Gastrocnemius medialis (tissue), 4 donors: ENCODE results near the gene PTK7. TPM values are rescaled to one million over a fixed set of nuclear protein-coding genes. Genes with fewer than 3 reads are reported as not detected.

Source experiments
- ATAC-seq, 2 donors: fragments of 150-250 bp; one replicate each; pipeline ENCODE4 v1.9.1; 2016
- DNase-seq, 2 donors: peaks; one replicate each; pipeline ENCODE4 v3.0.0-alpha.2; 2019
- H3K27ac ChIP-seq, 4 donors: fragments of 200-600 bp; sonication (generic); 1 replicate in 1 of 4; 2 replicates in 3 of 4; pipeline ENCODE4 v1.5.1; 2016 to 2018; ENCODE audit warnings: mild to moderate bottlenecking in 2 of 4, moderate library complexity in 1 of 4
- H3K27me3 ChIP-seq, 3 donors: fragments of 200-600 bp; sonication (generic) in 2 of 3; 1 replicate in 1 of 3; 2 replicates in 2 of 3; pipeline versions ENCODE4 v1.5.1 to v1.6.0; 2016 to 2019; ENCODE audit warnings: mild to moderate bottlenecking in 1 of 3, moderate library complexity in 1 of 3
- H3K36me3 ChIP-seq, 2 donors: fragments of 200-600 bp; sonication (generic) in 1 of 2; one replicate each; pipeline ENCODE4 v1.5.1; 2017 to 2018
- H3K4me1 ChIP-seq, 2 donors: fragments of 200-600 bp; sonication (generic) in 1 of 2; one replicate each; pipeline ENCODE4 v1.5.1; 2016 to 2017; ENCODE audit warnings: mild to moderate bottlenecking in 2 of 2
- H3K4me3 ChIP-seq, 4 donors: fragments of 200-600 bp; sonication (generic) in 3 of 4; 1 replicate in 1 of 4; 2 replicates in 3 of 4; pipeline ENCODE4 v1.5.1; 2016 to 2019; ENCODE audit warnings: mild to moderate bottlenecking in 2 of 4
- H3K9me3 ChIP-seq, 3 donors: fragments of 200-600 bp; sonication (generic) in 2 of 3; 1 replicate in 1 of 3; 2 replicates in 2 of 3; pipeline ENCODE4 v1.5.1; 2016 to 2019
- CTCF ChIP-seq, 5 experiments: fragments of 450-650 bp in 3 of 5; fragments of 200-600 bp in 2 of 5; sonication (generic) in 2 of 5; IDR thresholded peaks in 4 of 5; conservative IDR thresholded peaks in 1 of 5; 1 replicate in 4 of 5; 2 replicates in 1 of 5; pipeline ENCODE4 v1.5.1; 2016 to 2019; ENCODE audit warnings: antibody characterized with exemption in 5 of 5, mild to moderate bottlenecking in 3 of 5, moderate library complexity in 3 of 5
- POLR2A ChIP-seq, 2 donors: fragments of 450-650 bp; IDR thresholded peaks; one replicate each; pipeline ENCODE4 v1.6.1; 2017; ENCODE audit warnings: antibody characterized with exemption in 2 of 2, mild to moderate bottlenecking in 2 of 2, moderate library complexity in 2 of 2
- in situ Hi-C, 4 donors: fragments of 200-750 bp; cut with MboI; loops; one replicate each; pipeline versions ENCODE4 v1.15.0 to v1.8.0; 2017; ENCODE audit warnings: low sequenced_read_pairs in 4 of 4
- intact Hi-C: fragments of 100-400 bp; cut with DNase I; formaldehyde crosslinking; loops from one replicate; pipeline ENCODE4 v1.15.1; 2023; ENCODE audit warnings: low total_unique reads
- total RNA-seq, 4 donors: library from RNA; depleted of rRNA; stranded (reverse); fragments of >200 nt; gene quantifications; one replicate each; pipeline versions ENCODE4 v1.1.0 to v1.2.3, GENCODE V29; 2016

Gene PTK7
- total RNA-seq, 4 donors from 2014 or later = 0.15 to 0.64 (median 0.24) TPM

GRCh38 chr6:43193929-43194328 lies 117.8 kb downstream of the PTK7 start:
- Histone ChIP-seq H3K36me3 (peaks cover 0 to 75% of the 10 kb centered on the region in 2 donors), H3K27ac (no peak overlapping the region), H3K4me3 (no peak overlapping the region), H3K4me1 (no peaks in the 10 kb centered on the region), H3K9me3 (no peaks in the 10 kb centered on the region), H3K27me3 (no peaks in the 10 kb centered on the region)
- no peak for DNase-seq
- in situ Hi-C loops = no loop called here
- intact Hi-C loops = no loop called here
- no peak for TF ChIP-seq CTCF (IDR thresholded peaks at IDR 0.05 in 4 of 5, conservative IDR thresholded peaks at IDR 0.05 in 1 of 5)
- TF ChIP-seq POLR2A (IDR thresholded peaks at IDR 0.05) = no peak
- ATAC-seq = no peak

- ATAC-seq (no peak), DNase-seq (no peak)
- intact Hi-C loops (no loop called here), in situ Hi-C loops (no loop called here)
- H3K4me3 ChIP-seq = no peak overlapping the region
- no peak overlapping the region for H3K27ac ChIP-seq
- no peaks in the 10 kb centered on the region for H3K27me3 ChIP-seq
- no peak for TF ChIP-seq CTCF (IDR thresholded peaks at IDR 0.05 in 4 of 5, conservative IDR thresholded peaks at IDR 0.05 in 1 of 5)
- no peaks in the 10 kb centered on the region for H3K4me1 ChIP-seq
- H3K9me3 ChIP-seq = no peaks in the 10 kb centered on the region
- H3K36me3 ChIP-seq = peaks cover 0 to 71% of the 10 kb centered on the region in 2 donors
Measured at GRCh38 chr6:43196337-43196736, 120.2 kb downstream of the PTK7 start.

- TF ChIP-seq POLR2A (IDR thresholded peaks at IDR 0.05) (no peak), CTCF (IDR thresholded peaks at IDR 0.05 in 4 of 5, conservative IDR thresholded peaks at IDR 0.05 in 1 of 5) (no peak)
- no peak for ATAC-seq
- in situ Hi-C loops = no loop called here
- Histone ChIP-seq H3K4me3 (no peak overlapping the region), H3K27me3 (no peaks in the 10 kb centered on the region), H3K36me3 (peaks cover 0 to 62% of the 10 kb centered on the region in 2 donors), H3K4me1 (no peaks in the 10 kb centered on the region), H3K27ac (no peak overlapping the region), H3K9me3 (no peaks in the 10 kb centered on the region)
- intact Hi-C loops = no loop called here
- no peak for DNase-seq
Measured at GRCh38 chr6:43199912-43200311, 123.8 kb downstream of the PTK7 start.

DNA sequence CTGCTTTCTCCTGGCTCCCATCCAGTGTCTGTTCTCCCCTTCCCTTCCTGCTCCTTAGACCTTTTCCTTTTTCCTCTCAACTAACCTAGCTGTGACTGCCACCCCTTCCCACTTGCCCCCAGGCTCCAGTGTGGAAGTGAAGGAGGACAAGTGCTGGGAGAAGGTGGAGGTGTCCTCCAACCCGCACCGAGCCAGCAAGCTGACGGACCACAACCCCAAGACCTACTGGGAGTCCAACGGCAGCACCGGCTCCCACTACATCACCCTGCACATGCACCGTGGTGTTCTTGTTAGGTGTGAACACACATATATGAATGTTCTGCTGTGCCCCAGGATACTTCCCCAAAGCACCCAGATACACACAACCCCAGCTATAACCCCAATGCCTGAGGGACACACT lies 124.4 kb downstream of the PTK7 start:
- Histone ChIP-seq H3K27me3 (no peaks in the 10 kb centered on the region), H3K9me3 (no peaks in the 10 kb centered on the region), H3K4me3 (no peak overlapping the region), H3K4me1 (no peaks in the 10 kb centered on the region), H3K36me3 (peaks cover 0 to 61% of the 10 kb centered on the region in 2 donors), H3K27ac (no peak overlapping the region)
- ATAC-seq (no peak), DNase-seq (no peak)
- in situ Hi-C loops = no loop called here
- TF ChIP-seq POLR2A (IDR thresholded peaks at IDR 0.05) (no peak), CTCF (IDR thresholded peaks at IDR 0.05 in 4 of 5, conservative IDR thresholded peaks at IDR 0.05 in 1 of 5) (no peak)
- intact Hi-C loops = no loop called here

DNA sequence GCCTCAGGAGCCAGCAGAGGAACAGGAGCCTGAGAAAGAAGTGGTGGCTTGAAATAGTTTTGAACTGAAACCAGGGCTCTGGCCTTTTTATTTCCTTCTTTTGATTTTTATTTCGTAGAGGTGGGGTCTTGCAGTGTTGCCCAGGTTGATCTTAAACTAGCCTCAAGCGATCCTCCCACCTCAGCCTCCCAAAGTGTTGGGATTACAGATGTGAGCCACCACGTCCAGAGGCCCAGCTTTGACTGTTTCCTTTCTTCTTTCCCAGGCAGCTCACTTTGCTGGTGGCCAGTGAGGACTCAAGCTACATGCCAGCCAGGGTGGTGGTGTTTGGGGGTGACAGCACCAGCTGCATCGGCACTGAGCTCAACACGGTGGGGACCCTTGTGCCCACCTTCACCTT lies 126.3 kb downstream of the PTK7 start:
- ATAC-seq (no peak), DNase-seq (no peak)
- H3K4me3 ChIP-seq = no peak overlapping the region
- peaks cover 0 to 48% of the 10 kb centered on the region in 2 donors for H3K36me3 ChIP-seq
- no peaks in the 10 kb centered on the region for H3K4me1 ChIP-seq
- TF ChIP-seq CTCF (IDR thresholded peaks at IDR 0.05 in 4 of 5, conservative IDR thresholded peaks at IDR 0.05 in 1 of 5) (no peak), POLR2A (IDR thresholded peaks at IDR 0.05) (no peak)
- intact Hi-C loops (no loop called here), in situ Hi-C loops (no loop called here)
- no peaks in the 10 kb centered on the region for H3K27me3 ChIP-seq
- no peak overlapping the region for H3K27ac ChIP-seq
- H3K9me3 ChIP-seq = no peaks in the 10 kb centered on the region
